Thyroid gland (tissue), 4 donors: ENCODE data around the gene BCL2.

ENCODE experiments used
- POLR2A ChIP-seq, 2 donors: fragments of 450-650 bp; IDR thresholded peaks; one replicate each; pipeline ENCODE4 v1.6.1; 2017; ENCODE audit warnings: antibody characterized with exemption in 2 of 2, mild to moderate bottlenecking in 2 of 2, moderate library complexity in 1 of 2
- TF ChIP-seq, protein P1 (sequence below), 6 experiments: fragments of 200-600 bp in 3 of 6; fragments of 450-650 bp in 3 of 6; sonication (generic) in 3 of 6; IDR thresholded peaks; one replicate each; pipeline ENCODE4 v1.5.1; 2016 to 2019; ENCODE audit warnings: antibody characterized with exemption in 6 of 6, mild to moderate bottlenecking in 2 of 6, inconsistent platforms in 1 of 6, moderate library complexity in 1 of 6

DNA sequence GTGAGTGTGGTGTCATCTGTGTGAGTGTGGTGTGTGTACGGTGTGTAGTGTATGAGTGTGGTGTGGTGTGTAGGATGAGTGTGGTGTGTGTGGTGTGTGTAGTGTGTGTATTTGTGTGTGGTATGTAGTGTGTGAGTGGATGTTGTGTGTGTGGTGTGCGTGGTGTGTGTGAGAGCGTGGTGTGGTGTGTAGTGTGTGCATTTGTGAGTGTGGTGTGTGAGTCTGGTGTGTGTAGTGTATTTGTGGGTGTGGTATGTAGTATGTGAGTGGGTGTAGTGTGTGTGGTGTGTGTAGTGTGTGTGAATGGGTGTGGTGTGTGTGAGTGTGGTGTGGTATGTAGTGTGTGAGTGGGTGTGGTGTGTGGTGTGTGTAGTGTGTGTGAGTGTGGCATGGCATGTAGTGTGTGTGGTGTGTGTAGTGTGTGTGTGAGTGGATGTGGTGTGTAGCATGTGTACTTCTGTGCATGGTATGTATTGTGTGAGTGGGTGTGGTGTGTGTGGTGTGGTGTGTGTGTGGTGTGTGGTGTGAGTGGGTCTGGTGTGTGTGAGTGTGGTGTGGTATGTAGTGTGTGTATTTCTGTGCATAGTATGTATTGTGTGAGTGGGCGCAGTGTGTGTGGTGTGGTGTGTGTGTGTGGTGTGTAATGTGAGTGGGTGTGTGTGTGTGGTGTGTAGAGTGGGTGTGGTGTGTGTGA lies 227.8 kb downstream of the BCL2 start:
- TF ChIP-seq, protein P1, sequence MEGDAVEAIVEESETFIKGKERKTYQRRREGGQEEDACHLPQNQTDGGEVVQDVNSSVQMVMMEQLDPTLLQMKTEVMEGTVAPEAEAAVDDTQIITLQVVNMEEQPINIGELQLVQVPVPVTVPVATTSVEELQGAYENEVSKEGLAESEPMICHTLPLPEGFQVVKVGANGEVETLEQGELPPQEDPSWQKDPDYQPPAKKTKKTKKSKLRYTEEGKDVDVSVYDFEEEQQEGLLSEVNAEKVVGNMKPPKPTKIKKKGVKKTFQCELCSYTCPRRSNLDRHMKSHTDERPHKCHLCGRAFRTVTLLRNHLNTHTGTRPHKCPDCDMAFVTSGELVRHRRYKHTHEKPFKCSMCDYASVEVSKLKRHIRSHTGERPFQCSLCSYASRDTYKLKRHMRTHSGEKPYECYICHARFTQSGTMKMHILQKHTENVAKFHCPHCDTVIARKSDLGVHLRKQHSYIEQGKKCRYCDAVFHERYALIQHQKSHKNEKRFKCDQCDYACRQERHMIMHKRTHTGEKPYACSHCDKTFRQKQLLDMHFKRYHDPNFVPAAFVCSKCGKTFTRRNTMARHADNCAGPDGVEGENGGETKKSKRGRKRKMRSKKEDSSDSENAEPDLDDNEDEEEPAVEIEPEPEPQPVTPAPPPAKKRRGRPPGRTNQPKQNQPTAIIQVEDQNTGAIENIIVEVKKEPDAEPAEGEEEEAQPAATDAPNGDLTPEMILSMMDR (IDR thresholded peaks at IDR 0.05): no peak
- no peak for TF ChIP-seq POLR2A (IDR thresholded peaks at IDR 0.05)
